Testis (tissue), 3 donors: ENCODE data around the gene SH2D1B. TPM values are rescaled to one million over a fixed set of nuclear protein-coding genes. Genes with fewer than 3 reads are reported as not detected.

ENCODE experiments used
- DNase-seq: peaks from one replicate; pipeline ENCODE4 v3.0.0-alpha.2; 2019
- H3K27ac ChIP-seq, 2 donors: fragments of 200-600 bp; sonication (generic); one replicate each; pipeline ENCODE4 v1.5.1; 2019
- H3K27me3 ChIP-seq: fragments of 200-600 bp; sonication (generic); one replicate; pipeline ENCODE4 v1.5.1; 2019
- H3K36me3 ChIP-seq: fragments of 200-600 bp; sonication (generic); one replicate; pipeline ENCODE4 v1.5.1; 2017; ENCODE audit warnings: low read depth; ENCODE audit errors: missing control alignments
- H3K4me1 ChIP-seq: fragments of 200-600 bp; sonication (generic); one replicate; pipeline ENCODE4 v1.5.1; 2019
- H3K4me3 ChIP-seq, 2 donors: fragments of 200-600 bp; sonication (generic); one replicate each; pipeline ENCODE4 v1.5.1; 2017 to 2019
- H3K9me3 ChIP-seq: fragments of 200-600 bp; sonication (generic); one replicate; pipeline ENCODE4 v1.5.1; 2017
- POLR2A ChIP-seq: fragments of 450-650 bp; IDR thresholded peaks from one replicate; pipeline ENCODE4 v1.6.1; 2017; ENCODE audit warnings: antibody characterized with exemption, mild to moderate bottlenecking, moderate library complexity
- WGBS, 2 donors: methylation state at CpG; one replicate each; pipeline ENCODE4 v1.1.5; 2018; 5-methylcytosine and 5-hydroxymethylcytosine counted together
- intact Hi-C: fragments of 100-400 bp; cut with DNase I; formaldehyde crosslinking; loops from one replicate; pipeline ENCODE4 v1.15.1; 2023; ENCODE audit warnings: low total_unique reads
- polyA plus RNA-seq: library from polyadenylated mRNA; stranded (reverse); fragments of 350-450 nt; fragmentation: Illumina TruSeq; extraction: RNeasy Lipid Tissue Mini Kit (QIAGEN cat#74804); gene quantifications from one replicate; pipeline ENCODE4 v1.2.3, GENCODE V29; 2014; ENCODE audit warnings: low read depth, low replicate concordance; ENCODE audit not compliant: insufficient read depth
- total RNA-seq, 2 donors: library from RNA; depleted of rRNA; stranded (reverse); fragments of >200 nt; gene quantifications; one replicate each; pipeline ENCODE4 v1.2.3, GENCODE V29; 2016
- TF ChIP-seq, protein P1 (sequence below), 3 experiments: fragments of 450-650 bp in 2 of 3; fragments of 200-600 bp in 1 of 3; sonication (generic) in 1 of 3; IDR thresholded peaks; one replicate each; pipeline ENCODE4 v1.5.1; 2016 to 2019; ENCODE audit warnings: antibody characterized with exemption in 3 of 3, mild to moderate bottlenecking in 2 of 3, moderate library complexity in 1 of 3

The SH2D1B gene
- total and polyA plus RNA-seq, 3 donors from 2014 or later: 0.59 to 1.3 (median 0.62) TPM

DNA sequence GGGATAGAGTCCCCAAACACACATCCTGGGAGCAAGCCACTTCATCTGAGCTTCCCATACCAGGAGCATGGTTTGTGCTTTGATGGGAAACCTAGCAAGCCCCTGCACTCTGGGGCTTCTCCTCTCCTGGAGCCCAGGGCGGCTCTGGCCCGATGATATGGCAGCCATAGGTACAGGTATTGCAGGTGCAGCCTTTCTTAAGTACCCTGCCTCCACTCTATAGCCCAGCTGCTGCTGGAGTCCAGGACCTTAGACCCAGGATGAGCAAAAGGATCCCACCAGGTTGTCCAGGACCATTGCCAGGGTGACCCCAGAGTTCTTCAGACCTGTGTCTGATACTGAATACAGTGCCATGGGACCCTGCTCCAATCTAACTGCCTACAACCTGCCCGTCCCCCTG is 26.2 kb downstream of the SH2D1B start:
- H3K27me3 ChIP-seq: no peaks in the 10 kb centered on the region
- no peak overlapping the region for H3K27ac ChIP-seq
- H3K4me3 ChIP-seq: no peak overlapping the region
- no peak for DNase-seq
- no peaks in the 10 kb centered on the region for H3K9me3 ChIP-seq
- intact Hi-C loops: no loop called here
- no peaks in the 10 kb centered on the region for H3K36me3 ChIP-seq
- no peak for TF ChIP-seq POLR2A
- TF ChIP-seq, protein P1, sequence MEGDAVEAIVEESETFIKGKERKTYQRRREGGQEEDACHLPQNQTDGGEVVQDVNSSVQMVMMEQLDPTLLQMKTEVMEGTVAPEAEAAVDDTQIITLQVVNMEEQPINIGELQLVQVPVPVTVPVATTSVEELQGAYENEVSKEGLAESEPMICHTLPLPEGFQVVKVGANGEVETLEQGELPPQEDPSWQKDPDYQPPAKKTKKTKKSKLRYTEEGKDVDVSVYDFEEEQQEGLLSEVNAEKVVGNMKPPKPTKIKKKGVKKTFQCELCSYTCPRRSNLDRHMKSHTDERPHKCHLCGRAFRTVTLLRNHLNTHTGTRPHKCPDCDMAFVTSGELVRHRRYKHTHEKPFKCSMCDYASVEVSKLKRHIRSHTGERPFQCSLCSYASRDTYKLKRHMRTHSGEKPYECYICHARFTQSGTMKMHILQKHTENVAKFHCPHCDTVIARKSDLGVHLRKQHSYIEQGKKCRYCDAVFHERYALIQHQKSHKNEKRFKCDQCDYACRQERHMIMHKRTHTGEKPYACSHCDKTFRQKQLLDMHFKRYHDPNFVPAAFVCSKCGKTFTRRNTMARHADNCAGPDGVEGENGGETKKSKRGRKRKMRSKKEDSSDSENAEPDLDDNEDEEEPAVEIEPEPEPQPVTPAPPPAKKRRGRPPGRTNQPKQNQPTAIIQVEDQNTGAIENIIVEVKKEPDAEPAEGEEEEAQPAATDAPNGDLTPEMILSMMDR (IDR thresholded peaks at IDR 0.05): no peak
- WGBS, 2 donors: 84% methylated on average over 3 of the region's 3 CpGs; no CpG with 5 or more reads in 1 of the 2 donors
- peaks cover 11% of the 10 kb centered on the region for H3K4me1 ChIP-seq

DNA sequence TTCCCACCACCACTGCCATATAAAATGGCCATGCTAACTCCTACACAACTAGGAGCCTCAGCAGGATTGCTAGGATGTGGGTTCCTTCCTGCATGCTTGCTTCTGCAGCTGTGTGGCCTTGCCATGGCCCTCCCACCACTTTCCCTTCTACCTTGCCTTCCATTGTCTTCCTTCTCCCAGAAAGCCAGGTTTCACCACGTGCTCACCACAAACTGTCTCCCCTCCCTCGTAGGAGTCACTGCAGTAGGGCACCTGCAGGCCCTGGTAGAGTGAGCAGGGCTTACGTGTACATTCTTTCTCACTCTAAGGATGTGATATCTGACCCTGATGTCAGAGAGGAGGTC is 26.7 kb downstream of the SH2D1B start:
- DNase-seq: no peak
- TF ChIP-seq, protein P1 (IDR thresholded peaks at IDR 0.05): no peak
- no peak for TF ChIP-seq POLR2A
- 80 to 89% methylated on average over 3 of the region's 3 CpGs for WGBS, 2 donors
- H3K36me3 ChIP-seq: no peaks in the 10 kb centered on the region
- no peak overlapping the region for H3K4me3 ChIP-seq
- intact Hi-C loops: no loop called here
- H3K27ac ChIP-seq: no peak overlapping the region
- H3K4me1 ChIP-seq: peaks cover 11% of the 10 kb centered on the region
- no peaks in the 10 kb centered on the region for H3K9me3 ChIP-seq
- no peaks in the 10 kb centered on the region for H3K27me3 ChIP-seq

DNA sequence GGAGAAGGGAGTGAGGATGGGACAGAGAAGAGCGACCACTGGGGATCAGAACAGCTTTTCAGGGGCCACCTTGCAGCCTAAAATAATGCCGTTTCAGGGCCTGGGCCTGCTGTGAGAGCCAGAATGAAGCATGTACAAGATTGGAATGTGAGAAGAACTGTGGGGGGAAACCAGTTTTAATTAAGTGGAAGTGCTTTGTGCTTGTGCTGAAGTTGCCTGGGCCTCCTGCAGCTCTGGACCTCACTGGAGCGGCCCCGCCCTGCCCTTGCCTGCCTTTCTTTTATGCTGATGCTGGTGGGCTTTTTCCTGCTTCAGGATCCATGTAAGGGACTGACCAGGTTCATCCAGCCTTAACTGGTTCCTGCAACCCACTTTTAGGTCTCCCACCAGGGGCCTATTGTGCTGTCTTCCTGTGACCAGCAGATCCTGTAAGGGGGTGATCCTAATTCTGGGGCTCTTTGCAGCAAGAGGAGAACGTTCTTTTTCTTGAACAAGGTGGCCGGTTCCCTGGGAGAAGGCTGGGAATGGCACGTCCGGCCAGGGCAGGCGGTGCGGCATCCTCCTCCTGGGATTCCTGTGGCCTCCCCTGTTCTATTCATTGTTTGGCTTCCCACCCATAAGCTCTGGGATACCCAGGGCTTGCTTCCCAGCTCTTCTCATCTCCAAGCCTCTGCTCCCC is 27.2 kb downstream of the SH2D1B start:
- intact Hi-C loops: no loop called here
- no peak overlapping the region for H3K4me3 ChIP-seq
- no peak for DNase-seq
- peaks cover 11% of the 10 kb centered on the region for H3K4me1 ChIP-seq
- no peak overlapping the region for H3K27ac ChIP-seq
- no peaks in the 10 kb centered on the region for H3K36me3 ChIP-seq
- TF ChIP-seq, protein P1 (IDR thresholded peaks at IDR 0.05): no peak
- no peak for TF ChIP-seq POLR2A
- no peaks in the 10 kb centered on the region for H3K9me3 ChIP-seq
- 88 to 96% methylated on average over 10 of the region's 10 CpGs for WGBS, 2 donors
- no peaks in the 10 kb centered on the region for H3K27me3 ChIP-seq

DNA sequence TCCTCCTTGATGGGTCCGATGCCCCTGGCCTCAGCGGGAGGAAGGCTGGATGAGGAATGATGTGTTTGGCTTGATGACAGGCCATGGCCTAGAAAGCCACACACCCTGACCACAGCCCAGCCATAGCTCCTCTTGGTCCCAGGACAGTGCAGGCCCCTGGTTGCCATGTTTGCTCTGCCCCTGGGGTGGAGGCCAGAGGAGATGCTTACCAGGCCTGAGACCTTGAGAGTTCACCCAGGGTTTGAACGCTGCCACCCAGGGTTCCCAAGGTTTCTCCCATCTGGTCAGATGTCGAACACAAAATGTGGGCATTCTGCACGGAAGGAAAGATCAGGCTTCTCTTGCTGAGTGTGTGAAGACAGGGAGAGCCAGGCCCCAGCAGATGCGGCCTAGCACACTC is 27.8 kb downstream of the SH2D1B start:
- intact Hi-C loops: no loop called here
- Histone ChIP-seq H3K9me3 (no peaks in the 10 kb centered on the region), H3K27me3 (no peaks in the 10 kb centered on the region), H3K4me3 (no peak overlapping the region), H3K36me3 (no peaks in the 10 kb centered on the region), H3K4me1 (peaks cover 4% of the 10 kb centered on the region), H3K27ac (no peak overlapping the region)
- no peak for DNase-seq
- 87 to 98% methylated on average over 5 to 6 of the region's 6 CpGs for WGBS, 2 donors
- TF ChIP-seq, protein P1 (IDR thresholded peaks at IDR 0.05): no peak
- no peak for TF ChIP-seq POLR2A

DNA sequence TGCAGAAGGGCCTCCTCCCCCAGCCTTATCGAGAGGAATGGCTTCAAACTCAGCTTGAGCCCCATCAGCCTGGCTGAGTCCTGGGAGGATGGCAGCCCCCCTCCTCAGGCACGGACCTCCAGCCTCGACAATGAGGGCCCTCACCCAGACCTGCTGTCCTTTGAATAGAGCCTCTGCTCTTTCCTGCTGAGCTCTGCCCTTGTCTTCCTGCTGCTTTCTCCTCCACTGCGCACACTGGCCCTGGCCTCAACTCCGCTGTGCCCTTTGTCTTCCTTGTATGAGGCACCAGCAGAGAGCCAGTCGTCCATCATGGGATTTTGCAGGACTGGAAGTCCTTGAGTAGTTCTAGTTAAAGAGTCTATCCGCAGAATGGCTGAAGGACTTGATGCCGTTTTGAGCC is 28.4 kb downstream of the SH2D1B start:
- intact Hi-C loops: no loop called here
- 85 to 94% methylated on average over 7 to 8 of the region's 8 CpGs for WGBS, 2 donors
- H3K27me3 ChIP-seq: no peaks in the 10 kb centered on the region
- TF ChIP-seq, protein P1 (IDR thresholded peaks at IDR 0.05): no peak
- TF ChIP-seq POLR2A: no peak
- H3K4me3 ChIP-seq: no peak overlapping the region
- no peaks in the 10 kb centered on the region for H3K36me3 ChIP-seq
- H3K27ac ChIP-seq: no peak overlapping the region
- no peaks in the 10 kb centered on the region for H3K4me1 ChIP-seq
- H3K9me3 ChIP-seq: no peaks in the 10 kb centered on the region
- DNase-seq: no peak
